HG02642 (cell line): ENCODE results near the gene FOXK2.
A peak's percentile ranks its signal among the peaks of the same experiment; 100 is the strongest.

Source experiments
- ATAC-seq: cut with Tn5 transposase; IDR thresholded peaks from one replicate; pipeline ENCODE4 v1.9.1; 2021; ENCODE audit warnings: mild to moderate bottlenecking; ENCODE audit not compliant: unreplicated experiment, poor library complexity

Gene FOXK2

GRCh38 chr17:82518826-82519810 lies at the start of gene FOXK2:
Gene FOXK2 (plus strand): TSS chr17:82519732. CDS start chr17:82519889, 157 bp downstream.
- ATAC-seq: peak; percentile 94

GRCh38 chr17:82470065-82470464 lies 49.5 kb upstream of the FOXK2 start:
- no peak for ATAC-seq

DNA sequence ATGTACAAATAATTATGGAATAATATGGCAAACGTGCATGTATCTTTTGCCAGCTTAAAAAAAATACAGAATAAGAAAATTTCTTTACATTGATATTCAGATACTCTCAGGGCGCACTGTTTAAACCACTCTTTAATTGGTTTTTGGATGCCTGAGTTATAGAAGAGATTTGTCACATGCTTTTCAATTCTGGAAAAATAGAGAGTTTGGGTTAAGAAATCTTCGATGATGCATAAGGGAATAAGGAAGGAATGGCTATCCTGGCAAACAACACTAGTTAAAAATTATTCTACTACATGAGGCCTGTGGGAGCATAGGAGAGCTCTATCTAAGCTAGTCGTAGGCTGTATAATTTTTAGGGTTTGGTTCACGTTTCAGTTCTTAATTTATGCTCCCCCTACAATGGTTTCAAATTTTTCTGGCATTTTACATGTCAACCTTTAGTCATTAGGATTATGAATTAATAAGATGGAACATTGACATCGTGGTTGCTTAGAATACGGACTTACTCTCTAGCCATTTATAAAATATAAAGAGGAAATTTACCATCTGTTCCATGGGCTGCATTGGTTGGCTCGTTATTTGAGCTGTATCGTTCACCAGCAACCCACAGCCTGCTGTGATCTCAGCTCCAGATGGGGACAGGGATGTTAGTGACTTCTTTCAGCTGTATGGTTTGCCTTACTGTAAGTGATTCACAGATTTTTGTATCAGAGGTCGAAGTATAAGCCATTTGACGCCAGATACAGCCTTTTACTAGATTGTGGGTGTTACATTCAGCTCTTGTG lies 45.1 kb upstream of the FOXK2 start:
- ATAC-seq: no peak

DNA sequence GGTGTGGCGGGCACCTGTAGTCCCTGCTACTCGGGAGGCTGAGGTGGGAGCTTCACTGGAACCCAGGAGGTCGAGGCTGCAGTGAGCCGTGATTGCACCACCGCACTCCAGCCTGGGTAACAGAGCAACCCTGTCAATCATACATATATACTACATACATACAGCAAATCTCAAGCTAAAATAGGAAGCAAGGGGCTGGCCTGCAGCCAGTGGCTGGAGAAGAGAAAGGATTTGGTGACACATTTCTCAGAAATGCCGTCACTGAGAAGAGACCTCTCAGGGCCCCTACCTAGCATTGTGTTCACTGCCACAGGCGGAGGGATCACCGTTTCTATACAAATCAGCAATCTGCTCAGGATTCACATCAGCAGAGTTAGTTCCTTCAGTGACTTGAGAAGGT lies 44.1 kb upstream of the FOXK2 start:
- no peak for ATAC-seq

DNA sequence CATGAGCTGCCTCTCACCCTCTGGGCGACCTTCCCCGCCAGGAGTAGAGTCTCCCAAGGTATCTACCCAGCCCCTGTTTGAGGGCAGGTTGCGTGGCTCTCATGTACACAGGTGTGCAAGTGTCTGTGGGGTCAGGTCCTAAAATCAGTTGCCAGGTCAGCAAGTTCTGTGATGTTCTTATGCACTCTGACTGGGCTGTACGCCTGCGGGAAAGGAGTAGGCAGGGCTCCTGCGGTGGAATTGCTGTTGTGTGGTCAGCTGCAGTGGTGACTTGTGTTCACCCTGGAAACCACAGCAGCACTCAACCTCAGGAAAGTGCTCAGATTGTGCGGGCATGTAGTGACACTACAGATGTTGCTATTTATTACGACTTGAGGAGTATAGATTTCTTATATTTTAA lies 41.6 kb upstream of the FOXK2 start:
- no peak for ATAC-seq

DNA sequence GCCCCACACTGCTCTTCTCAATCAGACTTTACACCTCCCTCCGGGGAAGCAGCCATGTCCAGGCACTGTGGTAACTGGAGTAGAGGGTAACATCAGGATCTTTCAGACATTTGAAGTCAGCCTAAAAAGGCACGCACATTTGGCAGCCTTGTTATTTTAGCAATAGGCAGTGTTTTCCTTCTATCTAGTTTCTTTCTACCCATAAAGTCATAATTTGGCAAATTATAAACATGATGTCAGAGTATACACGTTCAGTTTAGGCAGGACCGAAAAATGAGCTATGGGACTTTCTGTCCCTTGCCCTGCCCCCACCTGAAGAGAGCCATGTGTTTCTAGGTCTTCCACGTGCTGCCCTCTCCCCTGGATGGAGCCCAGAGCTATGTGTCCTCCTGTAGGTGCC lies 39.9 kb upstream of the FOXK2 start:
- no peak for ATAC-seq

DNA sequence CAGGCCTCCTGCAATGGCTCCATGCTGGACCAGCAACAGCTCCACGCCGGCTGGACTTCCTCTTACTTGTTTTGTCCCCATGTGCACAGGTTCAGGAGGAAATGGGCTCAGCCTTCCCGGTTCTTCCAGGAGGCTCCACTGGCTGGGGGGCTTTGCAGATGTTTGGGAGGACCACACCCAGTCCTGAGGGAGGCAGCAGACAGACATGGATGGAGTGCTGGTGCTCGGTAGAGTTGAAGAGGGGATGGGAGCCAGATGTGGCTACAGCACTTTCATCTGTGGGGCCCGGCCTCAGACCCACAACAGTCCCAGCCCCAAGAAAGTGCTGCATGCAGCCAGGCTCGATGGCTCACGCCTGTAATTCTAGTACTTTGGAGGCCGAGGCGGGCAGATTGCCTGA lies 39.2 kb upstream of the FOXK2 start:
- no peak for ATAC-seq

DNA sequence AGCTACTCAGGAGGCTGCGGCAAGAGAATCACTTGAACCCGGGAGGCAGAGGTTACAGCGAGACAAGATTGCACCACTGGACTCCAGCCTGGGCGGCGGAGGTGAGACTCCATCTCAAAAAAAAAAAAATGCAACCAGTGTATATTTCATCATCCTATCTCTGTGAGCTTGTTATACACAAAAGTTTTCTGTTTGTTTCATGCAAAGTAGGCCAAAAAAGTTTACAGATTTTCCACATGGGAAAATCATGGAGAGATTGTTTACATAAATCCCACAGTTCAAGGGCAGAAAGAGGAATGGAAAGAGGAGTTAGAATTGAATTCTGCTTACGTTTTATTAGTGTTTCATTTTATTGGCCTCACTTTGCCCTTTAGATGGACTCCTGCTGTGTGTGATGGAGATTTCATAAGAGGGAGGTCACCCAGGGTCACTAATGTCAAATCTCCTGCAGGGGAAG lies 36.3 kb upstream of the FOXK2 start:
- ATAC-seq: no peak

- ATAC-seq: no peak
Observed at GRCh38 chr17:82483836-82484235, 35.7 kb upstream of the FOXK2 start.

GRCh38 chr17:82486231-82487094 lies 33.1 kb upstream of the FOXK2 start:
- ATAC-seq: no peak

DNA sequence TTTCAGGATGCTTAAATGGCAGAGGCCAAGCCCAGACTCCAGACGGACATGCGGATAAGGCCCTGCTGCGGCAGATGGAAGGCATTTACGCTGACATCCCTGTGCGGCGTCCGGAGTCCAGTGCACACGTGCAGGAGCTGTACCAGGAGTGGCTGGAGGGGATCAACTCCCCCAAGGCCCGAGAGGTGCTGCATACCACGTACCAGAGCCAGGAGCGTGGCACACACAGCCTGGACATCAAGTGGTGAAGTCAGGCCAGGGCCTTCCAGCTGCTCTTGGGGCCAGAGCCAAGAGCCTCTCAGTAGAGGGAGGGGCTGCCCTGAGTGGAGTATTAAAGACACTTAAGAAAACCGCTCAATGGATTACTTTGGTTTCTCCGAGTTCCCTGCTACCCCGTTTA lies 31.6 kb upstream of the FOXK2 start:
- ATAC-seq: no peak

- no peak for ATAC-seq
Observed at GRCh38 chr17:82489117-82489516, 30.4 kb upstream of the FOXK2 start.

DNA sequence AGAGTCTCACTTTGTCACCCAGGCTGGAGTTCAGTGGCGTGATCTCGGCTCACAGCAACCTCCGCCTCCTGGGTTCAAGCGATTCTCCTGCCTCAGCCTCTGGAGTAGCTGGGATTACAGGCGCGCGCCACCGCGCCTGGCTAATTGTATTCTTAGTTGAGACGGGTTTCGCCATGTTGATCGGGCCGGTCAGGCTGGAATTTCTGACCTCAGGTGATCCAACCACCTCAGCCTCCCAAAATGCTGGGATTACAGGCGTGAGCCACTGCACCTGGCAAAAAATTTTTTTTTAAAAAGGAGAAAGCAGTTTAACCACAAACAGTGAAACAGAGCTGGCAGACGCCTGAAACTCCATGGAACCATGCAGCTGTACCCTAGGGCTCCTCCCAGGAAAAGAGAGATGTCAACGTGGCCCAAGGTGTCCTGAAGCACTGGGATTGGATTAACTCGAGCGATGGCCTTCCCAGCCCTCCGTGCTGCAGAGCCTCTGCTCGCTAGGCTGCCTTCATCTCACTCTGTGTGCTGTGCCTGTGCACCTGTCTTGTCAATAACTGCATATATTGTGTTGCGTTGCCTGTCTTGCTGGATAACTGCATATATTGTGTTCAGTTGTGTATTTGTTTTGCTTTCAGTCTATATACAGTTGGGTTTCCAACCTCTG lies 29.6 kb upstream of the FOXK2 start:
- ATAC-seq: no peak

- no peak for ATAC-seq
Observed at GRCh38 chr17:82490512-82491195, 28.9 kb upstream of the FOXK2 start.

GRCh38 chr17:82491196-82491530 lies 28.4 kb upstream of the FOXK2 start:
- ATAC-seq: no peak

- ATAC-seq: no peak
Observed at GRCh38 chr17:82491533-82491932, 28.0 kb upstream of the FOXK2 start.

DNA sequence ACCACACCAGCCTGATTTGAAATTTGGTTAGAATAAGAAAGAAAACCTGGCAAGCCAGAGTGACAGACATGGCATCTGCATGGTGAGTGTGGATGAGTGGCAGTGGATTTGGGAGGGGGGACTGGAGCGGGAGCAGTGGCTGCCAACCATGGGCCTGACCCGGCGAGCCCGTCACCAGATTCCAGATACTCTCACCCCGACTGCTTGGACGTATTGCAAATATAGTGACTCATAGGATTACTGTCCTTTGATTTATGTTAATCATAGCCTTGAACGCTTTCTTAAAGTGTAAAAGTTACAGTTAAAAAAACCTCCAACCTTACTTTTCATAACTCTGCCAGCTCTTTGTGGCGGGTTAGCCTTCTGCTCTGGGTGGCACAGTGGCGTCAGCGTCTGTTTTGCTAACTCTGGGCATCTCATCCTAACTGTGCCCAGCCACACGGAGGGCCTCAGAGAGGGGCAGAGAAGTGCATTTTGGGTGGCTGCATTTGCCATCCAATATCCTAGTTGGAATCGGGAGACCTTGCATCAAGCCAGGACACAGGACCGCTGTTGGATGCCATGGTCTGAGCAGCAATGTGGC lies 26.8 kb upstream of the FOXK2 start:
- ATAC-seq: no peak

DNA sequence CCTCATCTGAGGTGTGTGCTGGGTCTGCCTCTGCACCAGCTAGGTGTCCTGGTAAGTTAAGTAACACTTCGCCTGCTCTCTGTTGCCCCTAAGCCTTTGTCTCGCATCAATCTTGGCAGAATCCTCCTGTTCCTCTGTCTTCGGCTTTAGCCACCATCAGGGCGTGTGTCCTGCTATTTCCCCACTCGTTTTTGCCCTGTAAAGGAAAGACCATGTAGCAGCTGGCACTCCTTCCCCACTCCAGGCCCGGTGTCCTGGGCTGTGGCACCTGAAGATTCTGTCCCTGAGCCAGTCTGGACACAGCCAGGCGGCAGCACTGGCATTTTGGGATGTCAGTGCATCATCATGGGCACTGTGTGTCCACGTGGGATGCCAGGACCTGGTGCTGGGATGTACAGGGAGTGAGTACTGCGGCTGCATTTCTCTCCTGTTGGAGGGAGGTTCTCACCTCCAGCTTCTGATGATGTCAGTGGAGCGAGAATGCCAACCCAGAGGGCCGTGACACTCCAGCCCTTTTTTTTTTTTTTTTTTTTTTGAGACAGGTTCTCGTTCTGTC lies 26.2 kb upstream of the FOXK2 start:
- no peak for ATAC-seq
